Stimulated activated effector memory CD8-positive, alpha-beta T cell treated with anti-CD3 and anti-CD28 coated beads, Interleukin-12 subunit alpha, Interleukin-12 subunit beta, amount 100 ng/mL, for 72 hours (primary cell): ENCODE measurements around the gene MYLK.

Experiments used
- ATAC-seq: fragments of 150-1000 bp; cut with Tn5 transposase; 2 replicates; pipeline ENCODE4 v1.10.0; 2021
- DNase-seq, 2 donors: peaks; one replicate each; pipeline ENCODE4 v3.0.0; 2021 to 2022; ENCODE audit warnings: low spot score in 2 of 2
- H3K27ac Mint-ChIP-seq: one replicate; pipeline ENCODE4 v1.8.0; 2022; ENCODE audit warnings: mild to moderate bottlenecking, mixed read lengths
- H3K36me3 Mint-ChIP-seq: one replicate; pipeline ENCODE4 v1.8.0; 2022; ENCODE audit warnings: mild to moderate bottlenecking, mixed read lengths
- H3K4me1 Mint-ChIP-seq: one replicate; pipeline ENCODE4 v1.8.0; 2022; ENCODE audit warnings: mixed read lengths
- H3K4me3 Mint-ChIP-seq: one replicate; pipeline ENCODE4 v1.8.0; 2022; ENCODE audit warnings: mild to moderate bottlenecking, mixed read lengths
- H3K9me3 Mint-ChIP-seq: one replicate; pipeline ENCODE4 v1.8.0; 2022; ENCODE audit warnings: mixed read lengths

Gene MYLK

DNA sequence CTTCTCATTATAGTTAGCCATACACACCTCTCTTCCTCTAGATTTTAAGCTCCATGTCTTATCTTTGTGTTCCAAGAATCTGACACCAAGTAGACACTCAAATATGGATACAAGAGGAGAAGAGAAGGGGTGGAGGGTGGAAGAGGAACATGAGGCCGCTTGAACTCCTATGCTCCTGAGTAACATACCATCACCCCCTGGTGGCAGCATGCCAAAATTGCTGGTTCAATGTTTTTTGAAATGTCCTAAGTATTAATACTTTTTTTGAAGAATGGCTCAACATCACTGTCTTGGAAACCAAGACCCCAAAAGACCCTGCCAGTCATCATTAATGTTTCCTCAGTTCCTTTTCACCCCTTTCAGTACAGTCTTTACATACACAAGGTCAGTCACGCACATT lies 227.4 kb downstream of the MYLK start:
- no peaks in the 10 kb centered on the region for H3K36me3 Mint-ChIP-seq
- no peaks in the 10 kb centered on the region for H3K9me3 Mint-ChIP-seq
- ATAC-seq (no peak), DNase-seq (no peak)
- no peak overlapping the region for H3K4me3 Mint-ChIP-seq
- no peak overlapping the region for H3K27ac Mint-ChIP-seq
- peaks cover 5% of the 10 kb centered on the region for H3K4me1 Mint-ChIP-seq

- DNase-seq, result no peak
Measured at GRCh38 chr3:123656274-123656673, 227.9 kb downstream of the MYLK start.

DNA sequence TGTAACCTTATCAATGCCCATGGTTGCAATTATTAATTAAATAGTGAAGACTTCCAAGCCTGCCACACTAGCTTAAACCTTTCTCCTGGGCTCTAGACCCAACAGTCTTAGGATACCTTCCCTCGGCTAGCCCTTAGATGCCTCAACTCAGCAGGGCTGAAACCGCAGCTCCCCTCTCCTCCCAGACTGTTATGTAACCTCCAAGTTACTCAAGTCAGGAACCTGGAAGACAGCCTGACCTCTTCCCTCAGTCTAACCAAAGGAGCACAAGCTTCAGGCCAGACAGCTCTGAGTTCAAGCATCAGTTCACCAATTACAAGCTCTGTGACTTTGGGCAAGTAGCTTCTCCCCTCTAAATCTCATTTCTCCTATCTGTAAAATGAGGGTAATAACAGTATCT lies 228.7 kb downstream of the MYLK start:
- Mint-ChIP-seq H3K4me1 (peaks cover 5% of the 10 kb centered on the region), H3K36me3 (no peaks in the 10 kb centered on the region), H3K9me3 (no peaks in the 10 kb centered on the region), H3K4me3 (no peak overlapping the region), H3K27ac (no peak overlapping the region)
- ATAC-seq (no peak), DNase-seq (no peak)

More at GRCh38 chr3:123656274-123656673, 227.9 kb downstream of the MYLK start:
- peaks cover 5% of the 10 kb centered on the region for H3K4me1 Mint-ChIP-seq
- ATAC-seq, result no peak
- H3K9me3 Mint-ChIP-seq, result no peaks in the 10 kb centered on the region
- no peak overlapping the region for H3K4me3 Mint-ChIP-seq
- H3K36me3 Mint-ChIP-seq, result no peaks in the 10 kb centered on the region
- no peak overlapping the region for H3K27ac Mint-ChIP-seq

- DNase-seq (no peak), ATAC-seq (no peak)
- Mint-ChIP-seq H3K36me3 (no peaks in the 10 kb centered on the region), H3K9me3 (no peaks in the 10 kb centered on the region), H3K4me1 (peaks cover 5% of the 10 kb centered on the region), H3K4me3 (no peak overlapping the region), H3K27ac (no peak overlapping the region)
Measured at GRCh38 chr3:123653221-123653682, 230.9 kb downstream of the MYLK start.

- peaks cover 5% of the 10 kb centered on the region for H3K4me1 Mint-ChIP-seq
- H3K4me3 Mint-ChIP-seq, result no peak overlapping the region
- H3K27ac Mint-ChIP-seq, result no peak overlapping the region
- ATAC-seq (peak; percentile 65), DNase-seq (peak; percentile 14 to 64)
- no peaks in the 10 kb centered on the region for H3K9me3 Mint-ChIP-seq
- no peaks in the 10 kb centered on the region for H3K36me3 Mint-ChIP-seq
Measured at GRCh38 chr3:123652342-123652984, 231.7 kb downstream of the MYLK start.

- Mint-ChIP-seq H3K4me1 (peaks cover 5% of the 10 kb centered on the region), H3K4me3 (no peak overlapping the region), H3K36me3 (no peaks in the 10 kb centered on the region), H3K9me3 (no peaks in the 10 kb centered on the region), H3K27ac (no peak overlapping the region)
- DNase-seq (no peak), ATAC-seq (no peak)
Measured at GRCh38 chr3:123651449-123652341, 232.4 kb downstream of the MYLK start.

DNA sequence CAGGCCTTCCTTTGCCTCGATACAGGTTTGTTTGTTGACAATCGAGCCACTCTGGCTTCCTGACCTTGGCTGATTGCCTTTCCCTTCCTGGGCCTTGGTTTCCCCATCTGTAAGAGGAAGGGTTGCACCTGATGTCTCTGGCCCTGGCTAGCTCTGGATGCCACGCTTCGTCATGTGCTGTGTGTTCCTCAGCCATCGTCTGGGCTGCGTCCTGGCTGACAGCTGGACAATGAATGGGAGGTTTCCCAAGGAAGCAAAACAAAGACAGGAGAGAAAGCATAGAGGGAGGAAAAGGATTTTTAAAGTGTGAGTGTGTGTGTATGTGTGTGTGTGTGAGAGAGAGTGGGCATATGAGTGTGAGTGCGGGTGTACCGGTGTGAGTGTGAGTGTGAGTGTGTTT lies 234.0 kb downstream of the MYLK start:
- no peaks in the 10 kb centered on the region for H3K36me3 Mint-ChIP-seq
- no peak overlapping the region for H3K27ac Mint-ChIP-seq
- ATAC-seq (no peak), DNase-seq (no peak)
- H3K4me3 Mint-ChIP-seq, result no peak overlapping the region
- peaks cover 5% of the 10 kb centered on the region for H3K4me1 Mint-ChIP-seq
- no peaks in the 10 kb centered on the region for H3K9me3 Mint-ChIP-seq

GRCh38 chr3:123648696-123649405 lies 235.3 kb downstream of the MYLK start:
- H3K36me3 Mint-ChIP-seq, result no peaks in the 10 kb centered on the region
- H3K27ac Mint-ChIP-seq, result no peak overlapping the region
- no peak for DNase-seq
- H3K4me1 Mint-ChIP-seq, result peaks cover 5% of the 10 kb centered on the region
- no peak overlapping the region for H3K4me3 Mint-ChIP-seq
- ATAC-seq, result no peak
- H3K9me3 Mint-ChIP-seq, result no peaks in the 10 kb centered on the region

- no peak overlapping the region for H3K4me3 Mint-ChIP-seq
- no peak for ATAC-seq
- H3K36me3 Mint-ChIP-seq, result no peaks in the 10 kb centered on the region
Measured at GRCh38 chr3:123644358-123644757, 239.8 kb downstream of the MYLK start.

DNA sequence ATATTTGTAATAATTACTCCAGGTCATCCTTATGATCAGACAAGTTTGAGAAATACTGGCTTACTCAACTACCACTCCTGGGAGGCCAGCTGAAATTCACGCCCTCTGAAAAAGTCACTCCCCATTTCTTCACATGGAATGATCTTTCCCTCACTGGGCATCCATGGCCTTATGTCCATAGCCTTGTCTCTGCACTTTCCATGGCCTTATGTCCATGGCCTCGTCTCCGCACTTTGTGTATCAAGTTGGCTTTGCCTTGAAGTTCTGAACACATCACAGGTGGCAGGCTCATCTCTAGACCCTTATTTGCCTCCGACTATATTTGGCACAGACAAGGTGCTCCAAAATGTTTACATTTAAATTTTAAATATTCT lies 241.2 kb downstream of the MYLK start:
- ATAC-seq (no peak), DNase-seq (no peak)
- Mint-ChIP-seq H3K36me3 (no peaks in the 10 kb centered on the region), H3K9me3 (no peaks in the 10 kb centered on the region), H3K4me1 (peaks cover 5% of the 10 kb centered on the region), H3K27ac (no peak overlapping the region), H3K4me3 (no peak overlapping the region)

More at GRCh38 chr3:123644358-123644757, 239.8 kb downstream of the MYLK start:
- H3K4me1 Mint-ChIP-seq, result peaks cover 5% of the 10 kb centered on the region
- H3K9me3 Mint-ChIP-seq, result no peaks in the 10 kb centered on the region
- no peak overlapping the region for H3K27ac Mint-ChIP-seq
- no peak for DNase-seq

DNA sequence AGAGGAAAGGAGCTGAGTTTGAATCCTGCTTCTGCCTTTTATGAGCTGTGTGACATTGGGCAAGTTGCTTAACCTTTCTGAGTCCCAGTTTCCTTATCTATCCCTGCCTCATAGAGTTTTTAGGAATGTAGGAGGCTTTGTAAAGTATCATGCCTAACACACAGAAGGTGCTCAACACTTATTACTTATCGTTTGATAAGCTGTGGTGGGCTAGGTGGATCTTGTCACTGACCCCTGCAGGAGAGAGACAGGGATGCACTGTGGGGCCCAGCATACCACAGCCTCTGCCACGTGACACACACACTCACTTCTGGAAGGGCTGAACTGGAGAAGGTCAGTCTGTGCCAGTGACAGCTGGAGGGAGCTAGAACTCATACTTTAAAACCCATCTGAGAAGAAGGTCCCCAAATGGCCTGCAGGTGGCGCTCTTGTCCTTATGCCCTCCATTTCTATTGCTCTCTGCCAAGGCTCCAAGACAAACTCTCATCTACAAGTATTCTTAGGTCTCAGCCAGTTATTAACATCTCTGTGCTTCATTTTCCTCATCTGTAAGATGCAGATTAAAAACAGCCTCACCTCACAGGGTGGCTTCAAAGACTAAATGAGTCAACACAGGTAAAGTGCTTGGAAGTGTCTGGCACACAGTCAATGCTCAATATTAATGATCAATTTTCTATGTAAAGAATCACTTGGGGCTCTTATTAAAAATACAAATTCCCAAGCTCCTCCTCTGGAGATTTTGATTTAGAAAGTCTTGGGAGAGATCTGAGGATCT lies 241.8 kb downstream of the MYLK start:
- Mint-ChIP-seq H3K9me3 (no peaks in the 10 kb centered on the region), H3K4me3 (no peak overlapping the region), H3K27ac (no peak overlapping the region), H3K4me1 (peaks cover 5% of the 10 kb centered on the region), H3K36me3 (no peaks in the 10 kb centered on the region)
- peak; percentile 66 for ATAC-seq
- DNase-seq, result peak; percentile 29 to 78

- H3K4me1 Mint-ChIP-seq, result peaks cover 5% of the 10 kb centered on the region
- H3K4me3 Mint-ChIP-seq, result no peak overlapping the region
- no peaks in the 10 kb centered on the region for H3K9me3 Mint-ChIP-seq
Measured at GRCh38 chr3:123641505-123641904, 242.6 kb downstream of the MYLK start.

DNA sequence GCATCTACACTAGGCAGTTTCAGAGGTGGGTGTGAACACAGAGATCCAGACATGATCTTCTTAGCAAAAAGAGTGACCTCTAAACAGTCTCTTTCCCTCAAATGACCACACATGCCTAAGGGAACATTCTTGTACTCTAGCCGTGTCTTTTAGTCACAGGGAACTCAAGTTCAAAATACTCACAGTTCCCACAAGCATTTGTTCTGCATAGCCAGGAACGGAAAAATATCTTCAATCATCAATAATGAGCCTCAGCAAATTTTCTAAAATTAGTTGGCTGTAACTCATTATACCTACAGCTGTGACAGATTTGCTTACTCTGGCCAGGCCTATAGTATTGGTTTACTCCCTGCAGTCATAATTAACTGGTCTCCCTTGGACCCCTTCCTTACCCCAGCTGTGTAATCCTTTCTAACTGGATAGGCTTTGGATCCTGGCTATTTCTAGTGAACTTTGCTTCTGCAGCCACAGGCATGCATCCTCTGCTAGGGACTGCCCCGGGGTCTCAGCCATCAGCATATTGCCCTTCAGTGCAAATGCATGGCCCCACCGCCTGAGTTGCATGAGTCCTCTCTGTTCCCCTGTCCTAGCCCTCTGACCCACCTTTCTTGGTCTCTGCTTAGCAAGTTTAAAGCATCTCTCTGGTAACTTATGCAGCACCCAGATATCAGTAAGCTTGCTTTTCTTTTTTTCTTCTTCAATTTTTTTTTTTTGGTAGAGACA lies 243.2 kb downstream of the MYLK start:
- no peaks in the 10 kb centered on the region for H3K9me3 Mint-ChIP-seq
- no peak for ATAC-seq
- no peak for DNase-seq
- peaks cover 5% of the 10 kb centered on the region for H3K4me1 Mint-ChIP-seq
- no peak overlapping the region for H3K27ac Mint-ChIP-seq
- no peak overlapping the region for H3K4me3 Mint-ChIP-seq
- no peaks in the 10 kb centered on the region for H3K36me3 Mint-ChIP-seq

More at GRCh38 chr3:123641505-123641904, 242.6 kb downstream of the MYLK start:
- no peaks in the 10 kb centered on the region for H3K36me3 Mint-ChIP-seq
- no peak overlapping the region for H3K27ac Mint-ChIP-seq
- ATAC-seq (no peak), DNase-seq (no peak)

- H3K4me1 Mint-ChIP-seq, result peaks cover 5% of the 10 kb centered on the region
- DNase-seq (no peak), ATAC-seq (no peak)
- no peaks in the 10 kb centered on the region for H3K9me3 Mint-ChIP-seq
- no peak overlapping the region for H3K27ac Mint-ChIP-seq
- H3K36me3 Mint-ChIP-seq, result no peaks in the 10 kb centered on the region
- no peak overlapping the region for H3K4me3 Mint-ChIP-seq
Measured at GRCh38 chr3:123640311-123640710, 243.8 kb downstream of the MYLK start.
